HepG2 (cell line): ENCODE data around the gene TIMM13. TPM values are rescaled to one million over a fixed set of nuclear protein-coding genes. Genes with fewer than 3 reads are reported as not detected.
A peak's percentile ranks its signal among the peaks of the same experiment; 100 is the strongest.

Experiments
- ATF7-NPFF ChIP-seq: sonication (generic); formaldehyde crosslinking; IDR thresholded peaks from 2 replicates; pipeline ENCODE4 v1.8.1; 2023; ENCODE audit warnings: mild to moderate bottlenecking, low read depth, missing genetic modification reagents, moderate library complexity
- CREM ChIP-seq, 2 experiments: sonication (generic) in 1 of 2; formaldehyde crosslinking in 1 of 2; IDR thresholded peaks; 2 replicates each; pipeline versions ENCODE4 v1.4.0 to v1.6.1; 2016 to 2020; ENCODE audit warnings: antibody characterized with exemption in 1 of 2, mild to moderate bottlenecking in 1 of 2, missing genetic modification reagents in 1 of 2
- EED ChIP-seq: sonication (generic); formaldehyde crosslinking; IDR thresholded peaks from 2 replicates; pipeline ENCODE4 v1.5.0; 2020; ENCODE audit warnings: mild to moderate bottlenecking, missing genetic modification reagents
- FLYWCH1 ChIP-seq: sonication (generic); formaldehyde crosslinking; IDR thresholded peaks from 2 replicates; pipeline ENCODE4 v1.8.1; 2023; ENCODE audit warnings: mild to moderate bottlenecking, missing genetic modification reagents
- FOSL2 ChIP-seq: sonication (generic); formaldehyde crosslinking; IDR thresholded peaks from 2 replicates; pipeline ENCODE4 v1.4.0; 2020; ENCODE audit warnings: missing genetic modification reagents
- GZF1 ChIP-seq: sonication (generic); formaldehyde crosslinking; IDR thresholded peaks from 2 replicates; pipeline ENCODE4 v1.5.1; 2020; ENCODE audit warnings: mild to moderate bottlenecking, missing genetic modification reagents
- KAT2B ChIP-seq: fragments of 150-350 bp; IDR thresholded peaks from 2 replicates; pipeline ENCODE4 v1.6.1; 2014; ENCODE audit warnings: low read depth, low read length, borderline replicate concordance
- KDM3A ChIP-seq: IDR thresholded peaks from 2 replicates; pipeline ENCODE4 v1.6.1; 2018; ENCODE audit warnings: low read depth, missing compliant biosample characterization
- MXD4 ChIP-seq: IDR thresholded peaks from 2 replicates; pipeline ENCODE4 v1.6.1; 2016; ENCODE audit warnings: mild to moderate bottlenecking, missing biosample characterization, missing genetic modification reagents
- NAIF1 ChIP-seq: sonication (generic); formaldehyde crosslinking; IDR thresholded peaks from 2 replicates; pipeline ENCODE4 v1.5.0; 2020; ENCODE audit warnings: mild to moderate bottlenecking, missing genetic modification reagents, borderline replicate concordance
- NCOR1 ChIP-seq: fragments of 200-600 bp; sonication (generic); IDR thresholded peaks from 2 replicates; pipeline ENCODE4 v1.7.0; 2017; ENCODE audit warnings: antibody characterized with exemption, low read length, borderline replicate concordance
- PRMT3 ChIP-seq: sonication (generic); formaldehyde crosslinking; IDR thresholded peaks from 2 replicates; pipeline ENCODE4 v1.8.1; 2022; ENCODE audit warnings: low read depth, mild to moderate bottlenecking, moderate library complexity, missing genetic modification reagents, borderline replicate concordance
- RAD51 ChIP-seq: fragments of 450-650 bp; IDR thresholded peaks from 2 replicates; pipeline ENCODE4 v1.6.1; 2016; ENCODE audit warnings: borderline replicate concordance
- SMAD3 ChIP-seq: sonication (generic); formaldehyde crosslinking; IDR thresholded peaks from 2 replicates; pipeline ENCODE4 v1.4.0; 2020; ENCODE audit warnings: missing genetic modification reagents
- SP4 ChIP-seq: sonication (generic); formaldehyde crosslinking; IDR thresholded peaks from 2 replicates; pipeline ENCODE4 v1.8.1; 2023; ENCODE audit warnings: mild to moderate bottlenecking, missing genetic modification reagents
- ZEB1 ChIP-seq: IDR thresholded peaks from 2 replicates; pipeline ENCODE4 v1.6.1; 2012; ENCODE audit warnings: mild to moderate bottlenecking, low read depth, inconsistent platforms; ENCODE audit not compliant: insufficient replicate concordance
- ZNF136 ChIP-seq: sonication (generic); formaldehyde crosslinking; IDR thresholded peaks from 2 replicates; pipeline ENCODE4 v1.8.1; 2022; ENCODE audit warnings: low read depth, mild to moderate bottlenecking, moderate library complexity, missing genetic modification reagents
- ZNF3 ChIP-seq: IDR thresholded peaks from 2 replicates; pipeline ENCODE4 v1.7.0; 2017; ENCODE audit warnings: inconsistent platforms
- ZSCAN22 ChIP-seq: sonication (generic); formaldehyde crosslinking; IDR thresholded peaks from 2 replicates; pipeline ENCODE4 v1.4.0; 2020; ENCODE audit warnings: mild to moderate bottlenecking, missing genetic modification reagents
- polyA plus RNA-seq, 8 experiments: library from polyadenylated mRNA; depleted of rRNA in 3 of 8; stranded (reverse) in 7 of 8; unstranded in 1 of 8; fragments of >200 nt; fragmentation: Illumina TruSeq in 4 of 8; extraction: Trizol in 4 of 8; gene quantifications; 2 replicates each; pipeline versions ENCODE4 v1.2.1 to v1.2.3, GENCODE V29; 2011 to 2016; ENCODE audit warnings: low read depth in 4 of 8, missing spikeins in 1 of 8, mixed read lengths in 1 of 8; ENCODE audit not compliant: insufficient read depth in 1 of 8
- total RNA-seq, 5 experiments: library from RNA; depleted of rRNA; stranded (reverse); fragments of >200 nt; fragmentation: Illumina TruSeq; extraction: Trizol; gene quantifications; 2 replicates each; pipeline ENCODE4 v1.2.3, GENCODE V29; 2016; ENCODE audit warnings: low read depth in 1 of 5
- TF ChIP-seq, protein P1 (sequence below): sonication (generic); formaldehyde crosslinking; IDR thresholded peaks from 2 replicates; pipeline ENCODE4 v1.4.0; 2020; ENCODE audit warnings: missing genetic modification reagents, mild to moderate bottlenecking, borderline replicate concordance
- TF ChIP-seq, protein P2 (sequence below): sonication (generic); formaldehyde crosslinking; IDR thresholded peaks from 2 replicates; pipeline ENCODE4 v1.4.0; 2020; ENCODE audit warnings: mild to moderate bottlenecking, missing genetic modification reagents
- TF ChIP-seq, protein P3 (sequence below): sonication (generic); formaldehyde crosslinking; IDR thresholded peaks from 2 replicates; pipeline ENCODE4 v1.4.0; 2020; ENCODE audit warnings: low read depth, mild to moderate bottlenecking, missing genetic modification reagents
- TF ChIP-seq, protein P4 (sequence below): sonication (generic); formaldehyde crosslinking; IDR thresholded peaks from 2 replicates; pipeline ENCODE4 v1.9.0; 2021; ENCODE audit warnings: missing genetic modification reagents, borderline replicate concordance
- TF ChIP-seq, protein P5 (sequence below): sonication (generic); formaldehyde crosslinking; IDR thresholded peaks from 2 replicates; pipeline ENCODE4 v1.4.0; 2020; ENCODE audit warnings: low read depth, mild to moderate bottlenecking, missing genetic modification reagents

TIMM13 gene
- total and polyA plus RNA-seq, 2 of the 13 experiments (the other 11 are each of a cell fraction or from before 2014, with no cell fraction given), result 48.4 to 108 TPM

DNA sequence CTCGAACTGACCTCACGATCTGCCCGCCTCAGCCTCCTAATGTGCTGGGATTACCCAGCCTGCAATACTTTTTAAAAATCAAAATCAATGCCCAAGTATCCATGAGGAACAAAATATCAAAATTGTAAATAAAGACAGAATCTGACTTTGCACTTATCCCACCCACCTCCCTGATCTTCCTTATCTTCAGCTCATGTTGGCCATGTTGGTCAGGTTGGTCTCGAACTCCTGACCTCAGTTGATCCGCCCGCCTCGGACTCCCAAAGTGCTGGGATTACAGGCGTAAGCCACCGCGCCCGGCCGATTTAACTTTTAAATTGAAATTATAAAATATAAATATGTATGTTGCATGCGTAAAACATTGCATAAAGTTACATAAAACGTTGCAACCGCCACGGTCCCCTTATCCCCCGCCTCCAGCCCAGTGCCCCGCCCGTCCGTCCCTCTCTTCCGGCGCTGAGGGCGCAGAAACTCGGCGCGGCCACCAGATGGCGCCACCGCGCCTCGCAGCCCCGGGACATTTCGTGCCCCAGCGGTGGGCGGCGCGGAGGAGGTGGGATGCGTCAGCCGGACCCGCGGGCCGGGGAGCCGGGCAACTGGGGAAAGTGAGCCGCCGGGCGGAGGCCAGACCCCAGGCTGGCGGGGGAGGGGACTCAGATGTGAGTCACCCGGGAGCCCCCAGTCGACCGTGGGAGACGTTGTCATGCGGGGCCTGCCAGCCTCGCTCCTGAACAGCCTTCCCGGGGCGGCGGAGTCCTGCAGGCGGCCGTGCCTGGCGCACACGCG lies 47.0 kb upstream of the TIMM13 start (continued):
- TF ChIP-seq, protein P1, sequence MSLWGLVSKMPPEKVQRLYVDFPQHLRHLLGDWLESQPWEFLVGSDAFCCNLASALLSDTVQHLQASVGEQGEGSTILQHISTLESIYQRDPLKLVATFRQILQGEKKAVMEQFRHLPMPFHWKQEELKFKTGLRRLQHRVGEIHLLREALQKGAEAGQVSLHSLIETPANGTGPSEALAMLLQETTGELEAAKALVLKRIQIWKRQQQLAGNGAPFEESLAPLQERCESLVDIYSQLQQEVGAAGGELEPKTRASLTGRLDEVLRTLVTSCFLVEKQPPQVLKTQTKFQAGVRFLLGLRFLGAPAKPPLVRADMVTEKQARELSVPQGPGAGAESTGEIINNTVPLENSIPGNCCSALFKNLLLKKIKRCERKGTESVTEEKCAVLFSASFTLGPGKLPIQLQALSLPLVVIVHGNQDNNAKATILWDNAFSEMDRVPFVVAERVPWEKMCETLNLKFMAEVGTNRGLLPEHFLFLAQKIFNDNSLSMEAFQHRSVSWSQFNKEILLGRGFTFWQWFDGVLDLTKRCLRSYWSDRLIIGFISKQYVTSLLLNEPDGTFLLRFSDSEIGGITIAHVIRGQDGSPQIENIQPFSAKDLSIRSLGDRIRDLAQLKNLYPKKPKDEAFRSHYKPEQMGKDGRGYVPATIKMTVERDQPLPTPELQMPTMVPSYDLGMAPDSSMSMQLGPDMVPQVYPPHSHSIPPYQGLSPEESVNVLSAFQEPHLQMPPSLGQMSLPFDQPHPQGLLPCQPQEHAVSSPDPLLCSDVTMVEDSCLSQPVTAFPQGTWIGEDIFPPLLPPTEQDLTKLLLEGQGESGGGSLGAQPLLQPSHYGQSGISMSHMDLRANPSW, result peak; percentile 81; the same call in 1 of the 2 replicates
- no peak for TF ChIP-seq ZSCAN22 (CRISPR knock-in tag)
- TF ChIP-seq GZF1 (CRISPR knock-in tag), result no peak; the same call in 1 of the 2 replicates
- TF ChIP-seq FOSL2, result peak; percentile 88
- peak; percentile 96 for TF ChIP-seq KDM3A (CRISPR knock-in tag)
- TF ChIP-seq, protein P2, sequence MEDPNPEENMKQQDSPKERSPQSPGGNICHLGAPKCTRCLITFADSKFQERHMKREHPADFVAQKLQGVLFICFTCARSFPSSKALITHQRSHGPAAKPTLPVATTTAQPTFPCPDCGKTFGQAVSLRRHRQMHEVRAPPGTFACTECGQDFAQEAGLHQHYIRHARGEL (CRISPR knock-in tag), result 0 out of 2 replicates have a peak, but pooled peaks have one; percentile 27
- TF ChIP-seq SP4, result peak; percentile 27; the same call in 1 of the 2 replicates
- no peak for TF ChIP-seq NCOR1
- TF ChIP-seq, protein P3, sequence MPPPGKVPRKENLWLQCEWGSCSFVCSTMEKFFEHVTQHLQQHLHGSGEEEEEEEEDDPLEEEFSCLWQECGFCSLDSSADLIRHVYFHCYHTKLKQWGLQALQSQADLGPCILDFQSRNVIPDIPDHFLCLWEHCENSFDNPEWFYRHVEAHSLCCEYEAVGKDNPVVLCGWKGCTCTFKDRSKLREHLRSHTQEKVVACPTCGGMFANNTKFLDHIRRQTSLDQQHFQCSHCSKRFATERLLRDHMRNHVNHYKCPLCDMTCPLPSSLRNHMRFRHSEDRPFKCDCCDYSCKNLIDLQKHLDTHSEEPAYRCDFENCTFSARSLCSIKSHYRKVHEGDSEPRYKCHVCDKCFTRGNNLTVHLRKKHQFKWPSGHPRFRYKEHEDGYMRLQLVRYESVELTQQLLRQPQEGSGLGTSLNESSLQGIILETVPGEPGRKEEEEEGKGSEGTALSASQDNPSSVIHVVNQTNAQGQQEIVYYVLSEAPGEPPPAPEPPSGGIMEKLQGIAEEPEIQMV (CRISPR knock-in tag), result no peak; the same call in 1 of the 2 replicates
- TF ChIP-seq SMAD3 (CRISPR knock-in tag), result no peak
- TF ChIP-seq NAIF1, result no peak
- peak; percentile 23 for TF ChIP-seq ZEB1
- peak; percentile 62; the same call in 1 of the 2 replicates for TF ChIP-seq MXD4 (CRISPR knock-in tag)
- TF ChIP-seq FLYWCH1 (CRISPR knock-in tag), result no peak
- no peak for TF ChIP-seq ZNF136 (CRISPR knock-in tag)
- TF ChIP-seq CREM (IDR thresholded peaks at IDR 0.05), result no peak
- no peak for TF ChIP-seq CREM (CRISPR knock-in tag; IDR thresholded peaks at IDR 0.05)
- TF ChIP-seq EED (CRISPR knock-in tag), result no peak
- TF ChIP-seq ZNF3 (CRISPR knock-in tag), result no peak
- no peak for TF ChIP-seq PRMT3 (CRISPR knock-in tag)
- TF ChIP-seq, protein P4, sequence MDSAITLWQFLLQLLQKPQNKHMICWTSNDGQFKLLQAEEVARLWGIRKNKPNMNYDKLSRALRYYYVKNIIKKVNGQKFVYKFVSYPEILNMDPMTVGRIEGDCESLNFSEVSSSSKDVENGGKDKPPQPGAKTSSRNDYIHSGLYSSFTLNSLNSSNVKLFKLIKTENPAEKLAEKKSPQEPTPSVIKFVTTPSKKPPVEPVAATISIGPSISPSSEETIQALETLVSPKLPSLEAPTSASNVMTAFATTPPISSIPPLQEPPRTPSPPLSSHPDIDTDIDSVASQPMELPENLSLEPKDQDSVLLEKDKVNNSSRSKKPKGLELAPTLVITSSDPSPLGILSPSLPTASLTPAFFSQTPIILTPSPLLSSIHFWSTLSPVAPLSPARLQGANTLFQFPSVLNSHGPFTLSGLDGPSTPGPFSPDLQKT (CRISPR knock-in tag), result no peak
- peak; percentile 43; the same call in 1 of the 2 replicates for TF ChIP-seq ATF7-NPFF (CRISPR knock-in tag)
- TF ChIP-seq, protein P5, sequence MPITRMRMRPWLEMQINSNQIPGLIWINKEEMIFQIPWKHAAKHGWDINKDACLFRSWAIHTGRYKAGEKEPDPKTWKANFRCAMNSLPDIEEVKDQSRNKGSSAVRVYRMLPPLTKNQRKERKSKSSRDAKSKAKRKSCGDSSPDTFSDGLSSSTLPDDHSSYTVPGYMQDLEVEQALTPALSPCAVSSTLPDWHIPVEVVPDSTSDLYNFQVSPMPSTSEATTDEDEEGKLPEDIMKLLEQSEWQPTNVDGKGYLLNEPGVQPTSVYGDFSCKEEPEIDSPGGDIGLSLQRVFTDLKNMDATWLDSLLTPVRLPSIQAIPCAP (CRISPR knock-in tag), result no peak
- TF ChIP-seq RAD51, result no peak
- TF ChIP-seq KAT2B, result no peak
